KMS-11 (cell line): ENCODE data around the gene NINJ2.

Experiments
- H2AFZ ChIP-seq: fragments of 200-600 bp; sonication (generic); 2 replicates; pipeline ENCODE4 v1.6.1; 2016; ENCODE audit warnings: antibody characterized with exemption, mixed run types, low read depth
- H3K27ac ChIP-seq: fragments of 200-600 bp; sonication (generic); 2 replicates; pipeline ENCODE4 v1.6.1; 2016; ENCODE audit warnings: mild to moderate bottlenecking, mixed run types
- H3K27me3 ChIP-seq: fragments of 200-600 bp; sonication (generic); 2 replicates; pipeline ENCODE4 v1.6.1; 2017; ENCODE audit warnings: mild to moderate bottlenecking, low read depth, mixed run types, moderate library complexity; ENCODE audit not compliant: insufficient read depth
- H3K36me3 ChIP-seq: fragments of 200-600 bp; sonication (generic); 2 replicates; pipeline ENCODE4 v1.6.1; 2017; ENCODE audit warnings: mild to moderate bottlenecking, mixed run types; ENCODE audit not compliant: insufficient read depth
- H3K4me1 ChIP-seq: fragments of 200-600 bp; sonication (generic); 2 replicates; pipeline ENCODE4 v1.6.1; 2016; ENCODE audit warnings: mild to moderate bottlenecking, low read depth, mixed run types; ENCODE audit not compliant: poor library complexity, severe bottlenecking
- H3K4me2 ChIP-seq: fragments of 200-600 bp; sonication (generic); 2 replicates; pipeline ENCODE4 v1.7.0; 2016; ENCODE audit warnings: mild to moderate bottlenecking, mixed run types
- H3K4me3 ChIP-seq: fragments of 200-600 bp; sonication (generic); IDR thresholded peaks from 2 replicates; pipeline ENCODE4 v1.6.1; 2017; ENCODE audit warnings: low read depth, low read length, mixed read lengths; ENCODE audit not compliant: insufficient read depth
- H3K79me2 ChIP-seq: fragments of 200-600 bp; sonication (generic); 2 replicates; pipeline ENCODE4 v1.6.1; 2016; ENCODE audit warnings: low read depth, mixed run types; ENCODE audit not compliant: insufficient read depth
- H3K9ac ChIP-seq: fragments of 200-600 bp; sonication (generic); 2 replicates; pipeline ENCODE4 v1.6.1; 2016; ENCODE audit warnings: mild to moderate bottlenecking, mixed run types
- H4K20me1 ChIP-seq: fragments of 200-600 bp; sonication (generic); 2 replicates; pipeline ENCODE4 v1.6.1; 2016; ENCODE audit warnings: mild to moderate bottlenecking, mixed run types; ENCODE audit not compliant: insufficient read depth
- CTCF ChIP-seq: fragments of 200-600 bp; sonication (generic); conservative IDR thresholded peaks from 2 replicates; pipeline ENCODE4 v1.6.1; 2017; ENCODE audit warnings: low read depth, mild to moderate bottlenecking, antibody characterized with exemption, low read length, moderate library complexity, mixed read lengths

NINJ2 gene

GRCh38 chr12:575129-575502, 88.1 kb downstream of the NINJ2 start:
- Histone ChIP-seq H3K9ac (no peak overlapping the region), H3K27me3 (no peaks in the 10 kb centered on the region), H3K4me1 (peaks cover 13% of the 10 kb centered on the region), H4K20me1 (no peaks in the 10 kb centered on the region), H3K36me3 (no peaks in the 10 kb centered on the region), H2AFZ (peak overlapping the region; percentile 100), H3K79me2 (no peaks in the 10 kb centered on the region), H3K4me2 (no peak overlapping the region), H3K27ac (no peak overlapping the region), H3K4me3 (no peak overlapping the region)
- TF ChIP-seq CTCF, result no peak

GRCh38 chr12:574475-575128, 88.6 kb downstream of the NINJ2 start:
- H3K36me3 ChIP-seq, result no peaks in the 10 kb centered on the region
- no peaks in the 10 kb centered on the region for H3K79me2 ChIP-seq
- peaks cover 13% of the 10 kb centered on the region for H3K4me1 ChIP-seq
- TF ChIP-seq CTCF, result no peak
- no peak overlapping the region for H3K27ac ChIP-seq
- H3K9ac ChIP-seq, result no peak overlapping the region
- H3K4me2 ChIP-seq, result no peak overlapping the region
- no peaks in the 10 kb centered on the region for H4K20me1 ChIP-seq
- no peaks in the 10 kb centered on the region for H3K27me3 ChIP-seq
- H2AFZ ChIP-seq, result peak overlapping the region; percentile 100; the same call in 1 of the 2 replicates
- no peak overlapping the region for H3K4me3 ChIP-seq

GRCh38 chr12:573232-573631, 90.0 kb downstream of the NINJ2 start:
- no peak overlapping the region for H3K27ac ChIP-seq
- H4K20me1 ChIP-seq, result no peaks in the 10 kb centered on the region
- no peaks in the 10 kb centered on the region for H3K36me3 ChIP-seq
- no peaks in the 10 kb centered on the region for H3K27me3 ChIP-seq
- no peak for TF ChIP-seq CTCF
- H3K4me1 ChIP-seq, result peaks cover 13% of the 10 kb centered on the region
- no peak overlapping the region for H2AFZ ChIP-seq
- H3K79me2 ChIP-seq, result no peaks in the 10 kb centered on the region
- H3K4me3 ChIP-seq, result no peak overlapping the region
- H3K4me2 ChIP-seq, result no peak overlapping the region
- no peak overlapping the region for H3K9ac ChIP-seq

GRCh38 chr12:572532-572899, 90.7 kb downstream of the NINJ2 start:
- H3K4me1 ChIP-seq, result peaks cover 13% of the 10 kb centered on the region
- H3K9ac ChIP-seq, result no peak overlapping the region
- no peaks in the 10 kb centered on the region for H4K20me1 ChIP-seq
- H3K27ac ChIP-seq, result no peak overlapping the region
- H3K79me2 ChIP-seq, result no peaks in the 10 kb centered on the region
- no peak overlapping the region for H2AFZ ChIP-seq
- no peak for TF ChIP-seq CTCF
- no peak overlapping the region for H3K4me3 ChIP-seq
- H3K36me3 ChIP-seq, result no peaks in the 10 kb centered on the region
- no peaks in the 10 kb centered on the region for H3K27me3 ChIP-seq
- H3K4me2 ChIP-seq, result no peak overlapping the region
